ENCODE measurements around the gene CCDC70.
A peak's percentile ranks its signal among the peaks of the same experiment; 100 is the strongest.

Gene CCDC70

GRCh38 chr13:51861723-51862300 is at the start of gene CCDC70:
TSS of gene CCDC70 (plus strand) at chr13:51861969. CDS start at chr13:51865412, 3,443 bp downstream.
- FAIRE-seq (no peak), DNase-seq (ENCODE audit: insufficient read length, low spot score) (no peak)
- no peak for TF ChIP-seq CTCF (IDR thresholded peaks at IDR 0.05; ENCODE audit: insufficient read depth, missing control alignments)

GRCh38 chr13:51814071-51814470 is 47.7 kb upstream of the CCDC70 start:
- no peak for TF ChIP-seq CTCF (IDR thresholded peaks at IDR 0.05; ENCODE audit: insufficient read depth, missing control alignments)
- DNase-seq (ENCODE audit: insufficient read length, low spot score) = no peak
- no peak for FAIRE-seq

- DNase-seq (ENCODE audit: insufficient read length, low spot score) = peak; percentile 53
- peak; percentile 83 for TF ChIP-seq CTCF (IDR thresholded peaks at IDR 0.05; ENCODE audit: insufficient read depth, missing control alignments)
- FAIRE-seq = peak; percentile 61
Observed at GRCh38 chr13:51814825-51815650, 46.7 kb upstream of the CCDC70 start.

- DNase-seq (ENCODE audit: insufficient read length, low spot score) (no peak), FAIRE-seq (no peak)
- no peak for TF ChIP-seq CTCF (IDR thresholded peaks at IDR 0.05; ENCODE audit: insufficient read depth, missing control alignments)
Observed at GRCh38 chr13:51815848-51816247, 45.9 kb upstream of the CCDC70 start.

- no peak for FAIRE-seq
- TF ChIP-seq CTCF (IDR thresholded peaks at IDR 0.05; ENCODE audit: insufficient read depth, missing control alignments) = no peak
Observed at GRCh38 chr13:51816604-51817249, 45.0 kb upstream of the CCDC70 start.

GRCh38 chr13:51817717-51818116 is 44.1 kb upstream of the CCDC70 start:
- TF ChIP-seq CTCF (IDR thresholded peaks at IDR 0.05; ENCODE audit: insufficient read depth, missing control alignments) = no peak
- no peak for DNase-seq (ENCODE audit: insufficient read length, low spot score)
- no peak for FAIRE-seq

More at GRCh38 chr13:51816604-51817249, 45.0 kb upstream of the CCDC70 start:
- no peak for DNase-seq (ENCODE audit: insufficient read length, low spot score)

Data from D721Med (cell line).